SK-N-MC (cell line): Measurements from ENCODE around the gene WDR70.

Experiments
- EZH2 ChIP-seq: fragments of 200-600 bp; sonication (generic); IDR thresholded peaks from one replicate; pipeline ENCODE4 v1.6.1; 2017; ENCODE audit warnings: antibody characterized with exemption
- FOXP2 ChIP-seq: optimal IDR thresholded peaks from 2 replicates; pipeline ENCODE3; 2011; ENCODE audit warnings: mild to moderate bottlenecking, moderate library complexity; ENCODE audit not compliant: insufficient read depth; ENCODE audit errors: extremely low read length, control extremely low read depth
- POLR2AphosphoS5 ChIP-seq: IDR thresholded peaks from 2 replicates; pipeline ENCODE4 v1.6.1; 2012; ENCODE audit warnings: mild to moderate bottlenecking, low read depth, low read length, borderline replicate concordance

GRCh38 chr5:37490931-37491330, 111.8 kb downstream of the WDR70 start:
- no peak for TF ChIP-seq POLR2AphosphoS5
- TF ChIP-seq EZH2: no peak
- TF ChIP-seq FOXP2: no peak
